Spleen (tissue), 7 donors: ENCODE measurements around the gene LTN1.

ENCODE experiments used
- POLR2A ChIP-seq, 3 donors: fragments of 450-650 bp; IDR thresholded peaks; one replicate each; pipeline ENCODE4 v1.5.1; 2017; ENCODE audit warnings: antibody characterized with exemption in 3 of 3, mild to moderate bottlenecking in 1 of 3
- POLR2AphosphoS5 ChIP-seq, 3 donors: sonication (generic); formaldehyde crosslinking; IDR thresholded peaks; one replicate each; pipeline ENCODE4 v1.5.1; 2017; ENCODE audit warnings: antibody characterized with exemption in 3 of 3
- TF ChIP-seq, protein P1 (sequence below), 11 experiments: fragments of 200-600 bp in 7 of 11; fragments of 450-650 bp in 4 of 11; sonication (generic) in 4 of 11; IDR thresholded peaks in 8 of 11; conservative IDR thresholded peaks in 3 of 11; 1 replicate in 7 of 11; 2 replicates in 4 of 11; pipeline versions ENCODE4 v1.4.0 to v1.8.0; 2016 to 2021; ENCODE audit warnings: antibody characterized with exemption in 11 of 11, inconsistent platforms in 4 of 11, mild to moderate bottlenecking in 1 of 11
- donor health status: DM: no; HTN: no; CAD: no; lungs with moderate emphysema.
- donor health status: DM: no; HTN: no; CAD: no.
- donor health status: DM: no; HTN: no; CAD: no.

DNA sequence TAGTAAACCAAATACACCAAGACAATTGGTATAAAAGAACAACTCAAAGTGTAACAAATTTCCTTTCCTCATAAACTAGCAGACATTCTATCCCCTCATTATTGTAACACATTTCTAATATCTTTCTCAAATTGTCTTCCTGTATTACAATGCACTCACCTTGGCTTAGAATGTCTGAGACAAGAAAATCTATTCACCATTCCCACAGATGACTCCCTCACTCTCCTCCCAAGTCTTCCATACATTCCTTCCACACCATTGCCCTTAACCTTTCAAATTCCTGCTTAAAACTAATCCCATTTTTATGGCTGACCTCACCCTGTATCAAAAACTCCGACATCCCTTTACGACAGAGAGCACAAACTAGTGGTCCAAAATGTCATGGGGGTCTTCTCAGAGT, 56.0 kb downstream of the LTN1 start:
- TF ChIP-seq, protein P1, sequence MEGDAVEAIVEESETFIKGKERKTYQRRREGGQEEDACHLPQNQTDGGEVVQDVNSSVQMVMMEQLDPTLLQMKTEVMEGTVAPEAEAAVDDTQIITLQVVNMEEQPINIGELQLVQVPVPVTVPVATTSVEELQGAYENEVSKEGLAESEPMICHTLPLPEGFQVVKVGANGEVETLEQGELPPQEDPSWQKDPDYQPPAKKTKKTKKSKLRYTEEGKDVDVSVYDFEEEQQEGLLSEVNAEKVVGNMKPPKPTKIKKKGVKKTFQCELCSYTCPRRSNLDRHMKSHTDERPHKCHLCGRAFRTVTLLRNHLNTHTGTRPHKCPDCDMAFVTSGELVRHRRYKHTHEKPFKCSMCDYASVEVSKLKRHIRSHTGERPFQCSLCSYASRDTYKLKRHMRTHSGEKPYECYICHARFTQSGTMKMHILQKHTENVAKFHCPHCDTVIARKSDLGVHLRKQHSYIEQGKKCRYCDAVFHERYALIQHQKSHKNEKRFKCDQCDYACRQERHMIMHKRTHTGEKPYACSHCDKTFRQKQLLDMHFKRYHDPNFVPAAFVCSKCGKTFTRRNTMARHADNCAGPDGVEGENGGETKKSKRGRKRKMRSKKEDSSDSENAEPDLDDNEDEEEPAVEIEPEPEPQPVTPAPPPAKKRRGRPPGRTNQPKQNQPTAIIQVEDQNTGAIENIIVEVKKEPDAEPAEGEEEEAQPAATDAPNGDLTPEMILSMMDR (IDR thresholded peaks at IDR 0.05 in 8 of 11, conservative IDR thresholded peaks at IDR 0.05 in 3 of 11), result no peak
- TF ChIP-seq POLR2AphosphoS5 (IDR thresholded peaks at IDR 0.05) (no peak), POLR2A (IDR thresholded peaks at IDR 0.05) (no peak)
